ENCODE measurements around the gene SLC51A. TPM values are rescaled to one million over a fixed set of nuclear protein-coding genes. Genes with fewer than 3 reads are reported as not detected.

Gene SLC51A
- total and polyA plus RNA-seq, 2 donors (not counting 3 experiments of a cell fraction or from before 2014, with no cell fraction given): not detected

DNA sequence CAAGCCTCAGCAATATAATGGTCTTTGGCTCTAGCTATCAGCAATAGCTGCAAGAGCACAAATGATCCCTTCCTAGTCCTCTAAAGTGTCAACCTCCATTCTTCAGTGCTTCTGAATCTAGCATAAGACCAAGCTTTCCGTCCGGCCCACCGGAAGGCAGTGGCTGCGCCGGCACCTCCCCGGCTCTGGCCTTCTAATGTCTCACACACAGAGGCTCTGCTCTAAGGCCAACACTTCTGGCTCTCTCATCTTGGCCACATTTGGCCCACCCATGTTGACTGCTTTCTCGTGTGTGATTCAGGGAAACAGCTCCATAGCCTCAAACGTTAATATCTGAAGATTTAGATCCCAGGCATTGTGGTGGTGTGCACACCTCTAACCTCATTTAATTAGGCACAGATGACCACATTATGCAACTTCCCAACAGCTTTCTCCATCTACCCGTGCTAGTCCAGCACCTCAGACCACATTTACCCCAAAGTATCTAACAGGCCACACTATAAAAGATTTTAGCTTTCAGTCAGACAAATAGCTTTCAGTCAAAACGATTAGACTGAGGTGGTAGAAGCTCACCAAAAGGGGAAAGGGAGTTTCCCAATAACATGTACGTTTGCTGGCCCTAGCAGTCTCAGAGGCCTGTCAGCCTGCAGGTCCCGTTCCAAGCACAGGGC, 19.3 kb downstream of the SLC51A start:
- Histone ChIP-seq H2AFZ (ENCODE audit: low read depth, low read length) (no peak overlapping the region), H3K9me3 (replicated peaks; ENCODE audit: control insufficient read depth, insufficient read depth, low read length) (no peaks in the 10 kb centered on the region), H3K27ac (ENCODE audit: insufficient read depth, low read depth, low read length) (no peak overlapping the region), H4K20me1 (replicated peaks; ENCODE audit: control insufficient read depth, extremely low read depth, insufficient read depth, low read length) (no peaks in the 10 kb centered on the region), H3K79me2 (ENCODE audit: control insufficient read depth, insufficient read depth, low read length) (no peaks in the 10 kb centered on the region), H3K9ac (replicated peaks; ENCODE audit: extremely low read depth, insufficient read depth, low read length) (no peak overlapping the region), H3K4me2 (ENCODE audit: insufficient read depth, low read length) (no peak overlapping the region), H3K27me3 (ENCODE audit: control insufficient read depth in 2 of 2, insufficient read depth in 2 of 2, low read length in 2 of 2) (no peaks in the 10 kb centered on the region), H3K4me3 (replicated peaks in 1 of 3; ENCODE audit: insufficient read depth in 1 of 3, low read depth in 1 of 3, low read length in 3 of 3) (no peak overlapping the region), H3K36me3 (ENCODE audit: control insufficient read depth in 2 of 2, extremely low read depth in 1 of 2, insufficient read depth in 2 of 2, low read length in 2 of 2) (peaks cover 10 to 14% of the 10 kb centered on the region in 2 experiments), H3K9me1 (replicated peaks; ENCODE audit: control insufficient read depth, extremely low read depth, insufficient read depth, low read length) (no peaks in the 10 kb centered on the region), H3K4me1 (ENCODE audit: control insufficient read depth, extremely low read depth, insufficient read depth, low read length) (no peaks in the 10 kb centered on the region)
- ChIA-PET CTCF (interaction anchor here (0.7 to 1.5 kb wide), 3 partner anchors 10 to 16 kb away, joined by 3 to 4 read pairs (median 4); no protein-coding TSS in a partner anchor), POLR2A (no interaction called here)
- BruUV-seq (replicated peaks): no TSS peak
- intact Hi-C loops (cut with micrococcal nuclease): no loop called here
- dilution Hi-C loops (cut with MboI; ENCODE audit: extremely low pct_ligation_motif_present, low sequenced_read_pairs): no loop called here
- TF ChIP-seq POLR2A (IDR thresholded peaks at IDR 0.05; ENCODE audit: low read depth, low read length): no peak
- TF ChIP-seq POLR2AphosphoS5 (IDR thresholded peaks at IDR 0.05; ENCODE audit: insufficient read depth, low read depth, low read length): no peak
- TF ChIP-seq EZH2 (IDR thresholded peaks at IDR 0.05; ENCODE audit: borderline replicate concordance, low read depth, low read length, severe bottlenecking): no peak
- TF ChIP-seq CTCF (IDR thresholded peaks at IDR 0.05; ENCODE audit: extremely low read depth in 1 of 2, insufficient read depth in 1 of 2, low read depth in 1 of 2, low read length in 2 of 2): no peak
- no peak for TF ChIP-seq GATA2 (IDR thresholded peaks at IDR 0.05; ENCODE audit: insufficient read depth, insufficient read length, low read depth, low read length)
- no peak for TF ChIP-seq FOS (IDR thresholded peaks at IDR 0.05; ENCODE audit: borderline replicate concordance, insufficient read depth, low read length)
- no peak for TF ChIP-seq MYC (IDR thresholded peaks at IDR 0.05; ENCODE audit: low read depth, low read length)
- TF ChIP-seq, protein P1, sequence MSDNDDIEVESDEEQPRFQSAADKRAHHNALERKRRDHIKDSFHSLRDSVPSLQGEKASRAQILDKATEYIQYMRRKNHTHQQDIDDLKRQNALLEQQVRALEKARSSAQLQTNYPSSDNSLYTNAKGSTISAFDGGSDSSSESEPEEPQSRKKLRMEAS (IDR thresholded peaks at IDR 0.05; ENCODE audit: insufficient read depth, insufficient read length): no peak
- TF ChIP-seq JUN (IDR thresholded peaks at IDR 0.05; ENCODE audit: borderline replicate concordance, insufficient read depth, insufficient read length, low read depth): no peak
- no peak for FAIRE-seq
- DNase-seq (ENCODE audit: low read depth, low spot score): no peak

Data from endothelial cell of umbilical vein (primary cell).